Measurements from ENCODE around the gene HERC4.
"Not testable (repeated sequence)": the region's sequence is repeated elsewhere in the genome, so short reads cannot be mapped to it uniquely, and the experiment has no call there.

The HERC4 gene

DNA sequence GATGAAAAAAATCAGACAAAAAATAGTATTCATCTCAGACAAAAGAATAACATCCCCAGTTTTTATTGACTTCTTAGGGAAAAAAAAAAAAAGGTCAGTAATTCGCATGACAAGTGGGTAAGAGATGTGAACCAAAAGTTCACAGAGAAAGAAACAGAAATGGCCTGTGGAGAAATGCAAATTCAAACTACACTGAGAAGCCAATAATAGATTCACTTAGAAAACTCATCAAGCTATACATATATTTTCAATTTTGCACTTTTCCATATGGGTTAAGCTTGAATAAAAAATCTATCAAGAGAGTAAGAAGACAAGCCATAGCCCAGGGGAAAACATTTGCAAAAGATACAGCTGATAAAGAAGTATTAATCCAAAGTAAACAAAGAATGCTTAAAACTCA, 28.0 kb downstream of the HERC4 start:
- DNase-seq = no peak

DNA sequence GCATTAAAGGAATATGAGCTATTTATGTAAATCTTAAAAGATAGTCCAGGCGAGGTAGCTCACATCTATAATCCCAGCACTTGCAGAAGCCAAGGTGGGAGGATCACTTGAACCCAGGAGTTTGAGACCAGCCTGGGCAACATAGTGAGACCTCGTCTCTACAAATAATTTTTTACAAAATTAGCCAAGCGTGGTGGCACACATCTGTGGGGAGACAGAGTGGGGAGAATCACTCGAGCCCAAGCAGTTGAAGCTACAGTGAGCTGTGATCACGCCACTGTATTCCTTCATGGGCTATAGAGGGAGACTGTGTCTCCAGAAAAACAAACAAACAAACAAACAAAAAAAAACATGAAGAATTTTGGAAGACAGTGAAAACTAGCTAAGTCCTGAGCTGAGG, 28.4 kb downstream of the HERC4 start:
- no peak for DNase-seq

DNA sequence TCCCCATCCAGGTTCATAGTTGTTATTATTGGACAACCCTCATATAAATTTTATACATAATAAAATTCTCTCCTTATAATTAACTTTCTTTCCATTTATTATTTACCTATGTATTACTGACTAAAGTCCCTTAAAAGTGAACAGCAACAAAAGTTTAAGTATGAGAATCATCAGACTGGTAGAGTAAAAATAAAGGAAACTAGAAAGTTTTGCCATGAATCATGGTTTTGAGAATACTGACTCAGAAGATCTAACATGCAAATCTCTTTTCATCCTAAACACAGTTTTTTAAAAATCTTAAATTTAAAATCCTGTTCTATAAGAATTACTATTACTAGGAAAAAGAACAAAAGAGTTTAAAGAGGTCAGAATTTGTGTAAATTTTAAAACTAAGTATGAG, 32.1 kb downstream of the HERC4 start:
- DNase-seq = no peak

DNA sequence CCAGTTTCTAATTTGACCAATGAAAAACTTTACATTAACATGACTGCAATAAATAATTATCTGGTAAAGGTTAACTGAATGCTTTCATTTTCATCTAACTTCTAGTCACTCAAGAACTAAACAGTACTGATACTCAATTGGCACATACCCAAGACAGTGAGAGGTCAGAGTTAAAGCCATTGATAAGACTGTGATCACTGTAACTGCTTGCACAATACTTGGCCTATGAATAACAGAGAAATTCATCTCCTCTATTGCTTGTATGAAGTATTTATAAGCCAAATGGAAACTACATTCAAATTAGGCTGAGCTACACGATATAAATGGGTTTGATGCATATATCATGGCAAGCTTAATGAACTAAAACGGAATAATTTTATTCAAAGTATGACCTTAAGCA, 43.0 kb downstream of the HERC4 start:
- no peak for DNase-seq

DNA sequence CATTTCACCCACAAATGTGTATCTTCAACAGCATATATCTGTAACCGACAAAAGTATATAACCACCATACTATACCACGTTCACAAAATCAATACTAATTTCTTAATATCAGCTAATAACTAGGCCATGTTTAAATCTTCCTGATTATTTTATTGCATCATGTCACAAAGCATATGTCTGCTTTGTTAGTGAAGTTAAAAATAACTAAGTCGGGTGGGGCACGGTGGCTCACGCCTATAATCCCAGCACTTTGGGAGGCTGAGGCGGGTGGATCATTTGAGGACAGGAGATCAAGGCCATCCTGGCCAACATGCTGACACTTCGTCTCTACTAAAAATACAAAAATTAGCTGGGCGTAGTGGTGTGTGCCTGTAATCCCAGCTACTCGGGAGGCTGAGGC, 47.7 kb downstream of the HERC4 start:
- no peak for DNase-seq

DNA sequence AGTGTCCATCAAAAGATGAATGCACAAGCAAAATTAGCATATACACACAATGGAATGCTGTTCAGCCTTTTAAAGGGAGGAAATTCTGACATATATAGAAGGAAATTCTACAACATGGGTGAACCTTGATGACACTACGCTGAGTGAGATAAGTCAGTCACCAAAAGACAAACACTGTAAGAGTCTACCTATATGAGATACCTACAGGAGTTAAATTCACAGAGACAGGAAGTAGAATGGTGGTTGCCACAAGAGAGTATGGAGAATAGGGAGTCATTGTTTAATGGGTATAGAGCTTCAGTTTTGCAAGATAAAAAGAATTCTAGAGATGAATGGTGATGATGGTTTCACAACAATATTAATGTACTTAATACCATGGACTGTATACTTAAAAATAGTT, 51.8 kb downstream of the HERC4 start:
- DNase-seq = no peak

DNA sequence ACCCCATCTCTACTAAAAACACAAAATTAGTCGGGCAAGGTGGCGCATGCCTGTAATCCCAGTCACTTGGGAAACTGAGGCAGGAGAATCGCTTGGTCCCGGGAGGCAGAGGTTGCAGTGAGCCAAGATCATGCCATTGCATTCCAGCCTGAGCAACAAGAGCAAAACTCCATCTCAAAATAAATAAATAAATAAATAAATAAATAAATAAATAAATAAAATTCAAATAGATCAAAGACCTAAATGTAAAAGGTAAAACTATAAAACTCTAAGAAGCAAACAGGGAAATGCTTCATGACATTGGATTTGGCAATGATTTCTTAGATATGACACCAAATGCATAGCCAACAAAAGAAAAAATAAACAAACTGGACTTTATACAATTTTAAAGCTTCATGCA, 52.8 kb downstream of the HERC4 start:
- not testable (repeated sequence) for DNase-seq

DNA sequence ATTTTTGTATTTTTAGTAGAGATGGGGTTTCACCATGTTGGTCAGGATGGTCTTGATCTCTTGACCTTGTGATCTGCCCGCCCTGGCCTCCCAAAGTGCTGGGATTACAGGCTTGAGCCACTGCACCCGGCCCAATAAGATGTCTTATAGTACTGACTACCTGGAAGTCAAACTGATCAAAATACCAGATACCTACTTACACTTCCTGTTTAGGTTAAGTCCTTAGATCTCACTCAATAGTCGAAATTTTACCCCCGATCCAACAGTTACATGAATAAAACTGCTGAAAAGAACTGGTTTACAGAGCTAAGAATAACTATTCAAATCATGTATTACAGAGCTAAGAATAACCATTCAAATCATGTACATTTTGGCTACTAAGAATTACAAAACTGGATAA, 58.6 kb downstream of the HERC4 start:
- not testable (repeated sequence) for DNase-seq

DNA sequence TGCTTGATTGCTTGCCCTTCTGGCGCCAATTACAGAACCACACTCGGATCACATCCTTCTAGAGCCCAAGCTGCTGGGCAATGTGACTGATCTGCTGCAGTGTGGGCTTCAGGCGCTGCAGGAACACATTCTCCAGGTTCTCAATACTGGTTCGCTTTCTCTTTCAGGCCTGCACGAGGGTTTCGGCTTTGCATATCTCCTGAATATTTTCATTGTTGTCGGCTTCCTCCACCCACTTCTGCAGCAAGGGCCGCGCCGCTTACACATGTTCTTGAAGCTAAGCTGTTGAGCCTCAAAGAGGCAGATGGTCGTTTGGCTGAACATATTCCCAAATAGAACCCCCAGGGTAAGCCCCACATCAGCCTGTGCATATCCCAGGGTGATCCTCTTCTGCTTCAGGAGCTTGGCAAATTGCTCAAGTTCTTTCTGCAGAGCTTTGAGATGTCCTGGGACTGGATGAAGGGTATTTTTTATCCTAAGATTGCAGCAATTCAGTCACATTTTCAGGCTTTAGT, 64.6 kb downstream of the HERC4 start:
- DNase-seq = no peak

DNA sequence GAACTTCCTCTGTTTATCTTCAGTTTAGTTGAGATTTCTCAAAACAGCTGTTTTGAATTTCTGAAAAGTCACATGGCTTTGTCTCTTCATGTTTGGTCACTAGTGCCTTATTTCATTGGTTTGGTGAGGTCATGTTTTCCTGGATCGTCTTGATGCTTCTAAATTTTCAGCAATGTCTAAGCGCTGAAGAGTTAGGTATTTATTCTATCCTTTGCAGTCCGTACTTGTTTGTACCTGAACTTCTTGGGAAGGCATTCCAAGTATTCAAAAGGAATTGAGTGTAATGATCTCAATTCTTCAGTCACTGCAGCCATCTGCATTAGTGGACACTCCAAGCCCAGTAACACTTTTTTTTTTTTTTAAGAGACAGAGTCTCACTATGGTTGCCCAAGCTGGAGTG, 67.7 kb downstream of the HERC4 start:
- DNase-seq = no peak

DNA sequence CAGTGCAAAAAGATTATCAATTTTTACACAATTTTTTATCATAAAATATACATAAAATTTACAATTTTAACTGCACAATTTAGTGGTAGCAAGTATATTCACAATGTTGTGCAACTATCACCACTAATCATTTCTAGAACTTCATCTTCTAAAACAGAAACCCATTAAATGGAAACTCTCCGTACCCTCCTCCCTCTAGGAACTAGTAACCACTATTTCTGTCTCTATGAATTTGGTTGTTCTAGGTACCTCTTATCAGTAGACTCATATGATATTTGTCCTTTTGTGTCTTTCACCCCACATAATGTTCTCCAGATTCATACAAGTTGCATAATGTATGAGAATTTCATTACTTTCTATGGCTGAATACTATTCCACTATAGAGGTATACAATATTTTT, 73.5 kb downstream of the HERC4 start:
- no peak for DNase-seq

DNA sequence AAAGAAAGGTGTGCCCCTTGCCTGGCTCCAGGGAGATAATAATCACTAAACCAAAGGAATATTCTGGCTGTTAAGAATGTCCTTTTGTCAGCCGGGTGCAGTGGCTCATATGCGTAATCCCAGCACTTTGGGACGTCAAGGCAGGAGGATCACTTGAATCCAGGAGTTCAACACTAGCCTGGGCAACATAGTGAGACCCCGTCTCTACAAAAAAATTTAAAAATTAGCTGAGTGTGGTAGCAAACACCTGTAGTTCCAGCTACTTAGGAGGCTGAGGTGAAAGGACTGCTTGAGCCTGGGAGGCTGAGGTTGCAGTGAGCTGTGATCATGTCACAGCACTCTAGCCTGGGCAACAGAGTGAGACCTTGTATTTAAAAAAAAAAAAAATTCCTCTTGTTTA, 74.1 kb downstream of the HERC4 start:
- no peak for DNase-seq

DNA sequence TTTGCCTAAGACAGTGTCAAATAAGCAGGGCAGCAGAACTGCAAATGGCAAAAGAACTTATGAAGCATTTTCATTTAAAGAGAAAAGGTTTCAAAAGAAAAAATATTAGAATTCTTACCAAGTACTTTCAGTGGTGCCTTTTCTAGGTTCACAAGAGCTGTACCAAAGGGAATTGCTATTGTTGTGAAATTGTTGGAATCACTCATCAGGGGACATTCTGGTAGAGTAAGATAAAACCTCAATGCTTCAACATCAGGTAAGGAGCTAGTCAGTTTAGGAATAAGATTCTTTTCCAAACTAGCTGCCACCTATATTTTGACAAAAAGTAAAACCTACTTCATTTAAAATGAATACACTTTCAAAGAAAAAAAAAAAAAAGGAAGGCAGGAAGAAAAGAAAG, 85.0 kb downstream of the HERC4 start:
- no peak for DNase-seq

DNA sequence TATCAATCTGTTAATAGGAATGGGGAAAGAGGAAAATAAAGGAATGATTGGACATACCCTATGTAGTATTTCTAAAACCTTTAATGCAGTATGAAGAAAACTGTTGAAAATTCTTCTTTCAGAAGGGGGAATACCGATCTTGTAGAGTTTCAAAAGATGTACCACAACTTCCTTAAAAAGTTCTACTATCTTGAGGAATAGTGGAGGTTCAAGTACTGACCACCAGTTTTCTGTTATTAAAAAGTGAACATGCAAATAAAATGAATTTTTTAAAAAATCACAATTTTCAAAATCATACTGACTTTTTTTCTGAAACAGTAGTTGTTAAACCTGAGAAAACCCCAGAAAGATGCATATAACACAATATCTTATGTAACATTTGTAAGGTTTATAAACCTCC, 86.5 kb downstream of the HERC4 start:
- no peak for DNase-seq

DNA sequence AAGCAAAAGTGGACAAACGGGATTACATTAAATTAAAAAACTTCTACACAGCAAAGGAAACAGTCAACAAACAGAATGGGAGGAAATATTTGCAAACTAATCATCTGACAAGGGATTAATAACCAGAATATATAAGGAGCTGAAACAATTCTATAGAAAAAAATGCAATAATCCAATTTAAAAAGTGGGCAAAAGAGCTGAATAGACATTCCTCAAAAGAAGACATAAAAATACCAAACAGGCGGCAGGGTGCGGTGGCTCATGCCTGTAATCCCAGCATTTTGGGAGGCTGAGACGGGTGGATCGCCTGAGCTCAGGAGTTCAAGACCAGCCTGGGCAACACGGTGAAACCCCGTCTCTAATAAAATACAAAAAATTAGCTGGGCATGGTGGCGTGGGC, 92.5 kb downstream of the HERC4 start:
- not testable (repeated sequence) for DNase-seq

DNA sequence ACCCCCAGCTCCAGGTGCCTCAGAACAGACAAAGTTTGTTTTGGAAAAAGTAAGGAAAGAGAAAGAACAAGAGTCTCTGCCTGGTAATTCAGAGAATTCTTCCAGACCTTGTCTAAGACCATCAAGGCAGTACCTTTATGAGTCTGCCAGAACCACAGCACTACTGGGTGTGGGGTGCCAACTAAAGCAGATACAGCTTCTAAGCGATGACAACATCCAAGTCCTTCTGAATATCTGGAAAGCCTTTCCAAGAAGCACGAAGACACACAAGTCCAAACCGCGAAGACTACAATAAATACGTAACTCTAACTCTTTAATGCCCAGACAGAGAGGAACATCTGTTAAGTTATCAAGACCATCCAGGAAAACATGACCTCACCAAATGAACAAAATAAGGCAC, 96.3 kb downstream of the HERC4 start:
- no peak for DNase-seq

DNA sequence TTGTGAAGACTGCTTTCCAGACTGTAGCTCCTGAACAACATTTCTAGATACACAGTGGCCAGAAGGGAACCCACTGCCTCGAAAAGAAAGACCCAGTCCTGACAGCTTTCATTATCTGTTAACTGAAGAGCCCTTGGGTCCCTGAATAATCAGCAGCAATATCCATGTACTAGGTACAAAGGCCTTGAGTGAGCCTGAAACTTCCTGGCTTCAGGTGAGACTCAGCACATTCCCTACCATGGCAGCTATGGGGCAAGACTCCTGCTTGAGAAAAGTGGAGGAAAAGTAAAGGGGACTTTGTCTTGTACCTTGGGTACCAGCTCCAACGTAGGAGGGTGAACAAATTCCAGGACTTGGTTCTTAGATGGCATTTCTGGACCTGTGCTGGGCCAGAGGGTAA, 97.8 kb downstream of the HERC4 start:
- DNase-seq = no peak

DNA sequence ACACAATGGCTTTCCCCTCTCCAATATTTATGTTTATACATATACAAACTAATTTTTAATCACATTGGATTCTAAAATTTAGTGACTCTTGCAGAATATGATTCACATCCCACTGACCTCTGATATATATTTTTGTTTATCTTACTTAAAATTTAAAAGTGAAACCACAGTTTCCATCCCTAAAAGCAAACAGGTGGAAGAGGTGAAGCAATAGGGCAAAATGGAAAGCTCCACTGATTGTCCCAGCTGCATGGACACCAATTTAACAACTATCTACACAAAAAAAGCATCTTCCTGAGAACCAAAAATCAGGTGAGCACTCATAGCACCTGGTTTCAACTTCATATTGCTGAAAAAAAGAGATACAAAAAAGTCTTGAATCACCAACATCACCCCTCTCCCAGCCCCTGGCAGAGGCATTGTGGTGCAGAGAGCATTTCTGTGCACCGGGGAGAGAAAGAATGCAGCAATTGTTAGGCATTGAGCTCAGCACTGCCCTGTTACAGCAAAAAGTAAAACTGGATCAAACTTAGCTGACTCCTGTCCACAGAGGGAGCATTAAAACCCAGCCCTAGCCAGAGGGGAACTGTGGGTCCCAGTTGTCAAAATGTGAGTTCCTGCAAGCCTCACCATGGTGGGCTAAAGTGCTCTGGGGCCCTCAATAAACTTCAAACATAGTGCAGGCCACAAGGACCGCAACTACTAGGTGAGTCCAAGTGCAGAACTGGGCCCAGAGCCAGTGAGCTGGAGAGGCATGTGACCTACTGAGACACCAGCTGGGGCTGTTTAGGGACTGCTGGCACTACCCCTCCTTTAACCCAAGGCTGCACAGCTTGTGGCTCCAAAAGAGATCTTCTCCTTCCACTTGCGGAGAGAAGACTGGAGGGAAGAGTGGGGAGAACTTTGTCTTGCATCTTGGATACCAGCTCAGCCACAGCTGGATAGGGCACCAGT, 98.5 kb downstream of the HERC4 start:
- DNase-seq = no peak

DNA sequence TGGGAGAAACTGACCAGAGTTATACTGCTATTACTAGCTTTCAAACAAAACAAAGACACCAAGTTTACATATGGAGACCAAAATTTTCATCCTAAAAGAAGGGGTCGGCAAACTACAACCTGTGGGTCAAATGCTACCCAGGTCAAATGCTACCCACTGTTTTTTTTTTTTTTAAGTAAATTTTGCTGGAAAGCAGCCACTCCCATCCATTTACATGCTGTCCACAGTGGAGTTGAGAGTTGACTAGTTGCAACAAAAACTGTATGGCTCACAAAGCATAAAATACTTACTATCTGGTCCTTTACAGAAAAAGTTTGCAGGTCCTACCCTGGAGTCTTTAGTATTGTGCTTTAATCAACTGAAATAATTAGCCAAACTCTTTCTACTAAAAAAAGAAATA, 99.2 kb downstream of the HERC4 start:
- DNase-seq = no peak

DNA sequence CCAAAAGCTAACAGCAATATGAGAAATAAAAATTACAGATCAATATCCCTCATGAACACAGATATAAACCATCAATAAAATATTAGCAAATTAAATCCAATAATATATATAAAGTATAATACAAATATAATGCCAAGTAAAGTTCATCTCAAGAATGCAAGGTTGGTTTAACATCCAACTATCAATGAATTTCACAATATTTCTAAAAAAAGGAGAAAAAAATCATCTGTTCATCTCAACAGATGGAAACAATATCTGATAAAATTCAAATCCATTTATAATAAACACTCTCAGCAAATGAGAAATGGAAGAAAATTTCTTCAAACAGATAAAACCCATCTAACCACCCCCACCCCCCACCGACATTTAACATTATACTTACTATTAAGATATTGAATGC, 103.8 kb downstream of the HERC4 start:
- DNase-seq = no peak

DNA sequence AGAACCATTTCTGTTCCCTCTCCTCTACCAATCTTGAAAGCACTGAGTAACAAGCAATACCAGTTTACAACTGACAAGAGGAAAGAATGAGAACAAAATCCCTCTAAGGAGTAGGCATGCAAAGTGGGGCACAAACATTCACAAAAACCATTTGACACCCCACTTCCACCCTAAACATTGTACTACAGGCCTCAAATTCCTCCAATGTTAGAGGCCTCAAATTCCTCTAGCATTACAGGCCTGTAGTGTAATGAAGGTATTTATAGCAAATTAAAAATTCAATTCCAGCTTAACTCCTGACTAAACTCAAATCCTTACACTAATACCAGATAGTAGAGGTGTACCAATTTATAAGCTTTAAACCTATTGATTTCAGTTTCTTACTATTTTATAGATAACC, 105.2 kb downstream of the HERC4 start:
- DNase-seq = no peak

DNA sequence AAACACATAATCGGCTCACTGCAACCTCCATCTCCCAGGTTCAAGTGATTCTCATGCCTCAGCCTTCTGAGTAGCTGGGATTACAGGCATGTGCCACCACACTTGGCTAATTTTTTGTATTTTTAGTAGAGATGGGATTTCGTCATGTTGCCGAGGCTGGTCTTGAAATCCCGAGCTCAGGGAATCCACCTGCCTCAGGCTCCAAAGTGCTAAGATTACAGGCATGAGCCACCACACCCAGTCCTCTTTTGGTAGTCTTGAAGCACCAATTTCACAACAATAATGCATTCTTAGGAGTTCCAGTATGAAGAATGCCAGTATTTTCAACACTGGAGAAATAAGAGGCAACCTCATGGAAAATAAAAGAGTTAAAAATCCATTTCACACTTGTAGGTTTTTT, 109.0 kb downstream of the HERC4 start:
- not testable (repeated sequence) for DNase-seq

DNA sequence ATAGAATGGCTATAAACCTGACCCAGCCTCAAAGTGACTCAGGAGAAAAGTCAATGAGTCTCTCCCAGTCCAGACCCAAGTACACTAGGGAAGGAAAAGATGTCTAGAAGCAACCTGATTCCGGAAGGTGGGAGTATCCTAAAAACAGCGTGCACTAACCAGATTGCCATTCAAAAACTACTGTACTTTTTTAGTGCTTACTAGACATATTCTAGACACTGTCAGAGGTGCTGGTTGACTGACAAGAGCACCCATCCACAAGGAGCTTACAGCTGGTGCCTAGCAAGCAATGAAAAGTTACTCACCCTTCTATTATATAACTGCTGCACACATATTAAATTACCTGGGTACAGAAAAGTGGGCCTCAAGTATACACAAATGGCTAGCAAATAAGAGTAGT, 109.6 kb downstream of the HERC4 start:
- DNase-seq = no peak

DNA sequence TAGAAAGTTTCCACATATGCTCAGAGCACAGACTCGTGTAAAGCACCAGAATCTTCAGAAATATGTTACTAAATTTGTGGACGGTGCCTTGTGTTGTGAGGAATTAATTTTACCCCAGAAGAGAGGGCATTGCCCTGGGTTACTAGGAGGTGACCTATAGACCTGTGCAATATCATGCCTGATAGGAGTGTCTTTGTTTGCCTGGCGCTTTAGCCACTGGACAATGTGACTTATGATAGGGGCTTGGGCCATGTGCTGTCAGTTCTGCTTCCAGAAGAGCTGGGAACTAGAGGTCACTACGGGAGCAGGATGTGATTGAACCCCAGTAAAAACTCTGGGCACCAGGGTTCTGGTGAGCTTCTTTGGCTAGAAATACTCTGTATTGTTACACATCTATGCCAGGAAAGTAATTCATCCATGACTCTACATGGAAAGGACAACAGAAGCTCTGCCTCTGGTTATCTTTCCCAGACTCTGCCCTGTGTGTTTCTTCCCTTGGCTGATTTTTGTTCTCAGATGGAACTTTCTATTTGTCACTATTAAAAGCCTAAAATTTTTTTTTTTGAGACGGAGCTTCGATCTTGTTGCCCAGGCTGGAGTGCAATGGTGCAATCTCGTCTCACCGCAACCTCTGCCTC, 115.1 kb downstream of the HERC4 start:
- no peak for DNase-seq

All from stimulated activated CD4-positive, alpha-beta T cell treated with anti-CD3 and anti-CD28 coated beads, Interleukin-4, amount 100 ng/mL, for 1 hour (primary cell).